ENCODE results near the gene SUPT20H.
"Not testable (repeated sequence)": the region's sequence is repeated elsewhere in the genome, so short reads cannot be mapped to it uniquely, and the experiment has no call there.

The SUPT20H gene

GRCh38 chr13:37068962-37069361 is 9.5 kb upstream of the SUPT20H start:
- no peak for DNase-seq

GRCh38 chr13:37067874-37068273 is 8.4 kb upstream of the SUPT20H start:
- no peak for DNase-seq

- no peak for DNase-seq
These were observed 6.5 kb upstream of the SUPT20H start for GRCh38 chr13:37065890-37066526.

- no peak for DNase-seq
These were observed 332 bp upstream of the SUPT20H start for GRCh38 chr13:37059848-37060192.

GRCh38 chr13:37056228-37056627 is 3.3 kb downstream of the SUPT20H start:
- DNase-seq, result not testable (repeated sequence)

- not testable (repeated sequence) for DNase-seq
These were observed 6.4 kb downstream of the SUPT20H start for GRCh38 chr13:37053111-37053510.

- DNase-seq, result no peak
These were observed 9.7 kb downstream of the SUPT20H start for GRCh38 chr13:37049810-37050209.

- DNase-seq, result no peak
These were observed 11.6 kb downstream of the SUPT20H start for GRCh38 chr13:37047846-37048245.

- DNase-seq, result no peak
These were observed 12.5 kb downstream of the SUPT20H start for GRCh38 chr13:37047032-37047431.

DNA sequence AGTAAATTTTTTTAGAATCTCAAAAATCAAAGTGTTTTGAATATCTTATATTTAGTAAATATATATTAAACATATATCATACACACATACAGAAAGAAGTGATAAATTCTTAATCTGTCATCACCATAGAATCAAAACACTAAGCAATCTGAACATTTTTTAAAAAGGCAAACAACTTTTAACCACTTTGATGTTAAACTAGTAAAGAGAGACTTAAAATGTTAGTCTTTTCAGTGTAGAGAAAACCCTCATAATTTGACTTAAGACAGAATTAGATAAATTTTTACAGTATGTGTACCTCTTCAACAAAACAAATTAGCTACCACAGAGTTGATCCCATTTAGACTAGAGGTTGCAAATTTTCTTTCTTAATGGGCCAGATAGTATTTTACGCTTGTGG is 13.4 kb downstream of the SUPT20H start:
- no peak for DNase-seq

GRCh38 chr13:37040789-37041188 is 18.7 kb downstream of the SUPT20H start:
- DNase-seq, result no peak

DNA sequence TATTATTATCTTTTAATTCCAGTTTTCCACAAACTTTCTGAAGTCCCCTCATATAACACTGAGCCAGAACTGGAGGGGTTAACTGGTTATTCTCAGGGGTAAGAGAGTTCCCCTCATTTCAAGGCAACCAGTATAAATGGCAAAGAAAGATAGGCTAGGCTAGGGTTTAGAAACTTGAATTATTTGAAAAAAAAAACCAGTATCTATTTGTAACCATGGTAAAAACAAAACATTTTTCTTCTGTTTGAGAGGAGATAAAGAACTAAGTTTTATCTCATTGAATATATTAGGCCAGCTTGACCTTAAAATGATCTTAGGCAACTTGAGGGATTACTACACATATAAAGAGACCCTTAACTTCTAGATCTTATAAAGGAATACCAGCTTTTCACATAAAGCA is 19.6 kb downstream of the SUPT20H start:
- DNase-seq, result no peak

- DNase-seq, result no peak
These were observed 22.2 kb downstream of the SUPT20H start for GRCh38 chr13:37037241-37037640.

- no peak for DNase-seq
These were observed 29.9 kb downstream of the SUPT20H start for GRCh38 chr13:37029617-37030016.

GRCh38 chr13:37027639-37028038 is 31.8 kb downstream of the SUPT20H start:
- no peak for DNase-seq

GRCh38 chr13:37026771-37027170 is 32.7 kb downstream of the SUPT20H start:
- no peak for DNase-seq

GRCh38 chr13:37023871-37024270 is 35.6 kb downstream of the SUPT20H start:
- no peak for DNase-seq

DNA sequence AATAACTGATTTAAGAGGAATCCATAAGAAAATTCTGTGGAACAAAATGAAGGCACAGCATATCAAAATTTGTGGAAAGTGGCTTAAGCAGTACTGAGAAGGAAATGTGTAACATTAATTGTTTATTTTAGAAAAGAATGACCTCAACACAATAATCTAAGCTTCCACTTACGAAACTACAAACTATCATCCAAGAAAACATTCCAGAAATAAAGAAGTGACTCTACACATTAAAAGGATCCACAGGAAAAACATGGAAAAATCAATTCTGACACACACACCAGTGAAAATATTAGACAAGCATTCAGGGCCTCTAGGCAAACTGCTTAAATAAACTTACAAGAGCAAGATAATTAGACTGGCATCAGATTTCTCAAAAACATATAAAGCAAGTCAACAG is 44.9 kb downstream of the SUPT20H start:
- DNase-seq, result no peak

DNA sequence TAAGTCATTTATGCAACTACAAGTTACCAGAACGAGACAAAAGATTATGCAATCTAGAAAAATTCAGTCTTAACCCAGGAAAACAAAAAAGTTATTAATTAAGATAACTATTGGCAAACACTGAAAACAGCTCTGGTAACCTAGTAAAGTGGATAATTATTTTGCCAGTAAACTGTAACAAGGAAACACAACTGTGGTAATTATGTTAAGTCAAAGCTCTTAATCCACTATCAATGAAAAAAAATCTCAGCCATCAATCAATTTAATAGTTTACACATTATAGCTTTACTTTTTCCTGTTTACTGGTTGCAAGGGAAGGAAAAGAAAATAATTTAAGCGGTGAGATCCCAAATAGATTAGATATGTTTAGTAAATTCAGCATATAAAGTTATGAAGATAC is 47.7 kb downstream of the SUPT20H start:
- DNase-seq, result no peak

DNA sequence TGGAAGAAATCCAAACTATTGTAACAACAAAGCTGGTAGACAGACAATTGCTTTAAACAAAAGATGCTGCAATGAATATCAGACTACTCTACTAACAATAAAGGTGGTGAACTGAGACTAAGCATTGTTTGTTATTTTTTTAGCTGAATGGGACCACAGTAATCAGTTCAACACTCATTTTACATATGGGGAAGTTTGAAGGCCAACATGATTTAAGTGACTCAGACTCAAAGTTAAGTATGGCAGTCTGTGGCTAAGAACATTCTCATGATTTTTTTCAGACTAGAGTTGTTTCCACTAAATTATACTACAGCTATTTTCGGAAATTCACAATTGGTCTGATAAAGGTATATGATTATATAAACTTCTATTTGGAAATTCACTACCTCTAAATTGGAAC is 48.5 kb downstream of the SUPT20H start:
- no peak for DNase-seq

- no peak for DNase-seq
These were observed 49.1 kb downstream of the SUPT20H start for GRCh38 chr13:37010424-37010823.

DNA sequence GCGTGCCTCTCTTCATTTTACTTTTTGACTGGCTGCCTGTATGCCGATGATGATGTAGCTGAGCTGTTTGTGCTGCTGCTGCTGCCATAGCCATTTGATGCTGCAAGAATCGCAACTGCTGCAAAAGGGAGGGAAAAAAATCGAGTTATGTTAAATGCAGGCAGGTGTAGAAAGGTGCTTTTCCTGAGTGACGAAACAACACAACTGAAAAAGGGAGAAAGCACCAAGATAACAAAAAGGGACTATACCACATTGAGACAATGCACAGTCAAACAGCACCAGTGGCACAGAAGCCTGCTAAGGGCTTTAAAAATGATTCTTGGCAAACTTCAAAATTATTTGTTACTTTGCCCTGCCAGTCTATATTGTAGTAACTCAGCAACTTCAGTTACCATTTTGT is 49.8 kb downstream of the SUPT20H start:
- DNase-seq, result no peak

GRCh38 chr13:37001921-37002250 is 57.6 kb downstream of the SUPT20H start:
- DNase-seq, result no peak

GRCh38 chr13:36999054-36999714 is 60.3 kb downstream of the SUPT20H start, which contains the start of gene ALG5:
Gene ALG5 (minus strand): TSS chr13:36999340. CDS start chr13:36999300, 40 bp downstream.
- DNase-seq, result peak; percentile 94

DNA sequence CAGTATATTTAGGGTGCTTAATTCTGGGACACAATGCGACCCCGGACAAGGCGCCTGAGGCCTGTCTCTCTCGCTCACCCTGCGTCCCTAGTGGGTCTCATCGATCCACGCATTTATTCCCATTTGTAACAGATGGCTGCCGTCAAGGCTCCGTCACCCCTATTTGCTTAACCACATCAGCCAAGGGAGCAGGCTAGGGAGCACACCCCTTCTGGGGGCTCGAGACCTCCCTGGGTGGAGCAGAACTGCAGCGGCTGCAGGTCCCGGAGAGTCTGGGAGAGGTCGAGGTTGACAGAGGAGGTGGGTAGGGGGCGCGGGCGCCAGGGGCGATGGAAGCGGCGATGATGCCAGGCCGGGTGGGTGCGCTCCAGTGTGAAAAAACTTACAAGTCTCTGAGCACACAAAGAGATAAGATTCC is 60.9 kb downstream of the SUPT20H start:
- peak; percentile 44 for DNase-seq

Data from activated CD4-positive, CD25-positive, alpha-beta regulatory T cell treated with anti-CD3 and anti-CD28 coated beads, Interleukin-2, amount 50 U/mL, for 72 hours (primary cell).